Measurements from ENCODE around the gene CTNNA1. TPM values are rescaled to one million over a fixed set of nuclear protein-coding genes. Genes with fewer than 3 reads are reported as not detected.

CTNNA1 gene
- total RNA-seq, 1 experiment from 2014 or later: 392 TPM

GRCh38 chr5:138898299-138898698 is 145.1 kb downstream of the CTNNA1 start:
- no peak for DNase-seq
- H3K9me3 ChIP-seq: no peaks in the 10 kb centered on the region
- ChIA-PET POLR2A (no interaction called here), CTCF (no interaction called here)
- peaks cover 75% of the 10 kb centered on the region for H3K36me3 Mint-ChIP-seq (ENCODE audit: insufficient read depth, unreplicated experiment)
- no peaks in the 10 kb centered on the region for H3K4me1 ChIP-seq
- H3K27me3 Mint-ChIP-seq (ENCODE audit: insufficient read depth, unreplicated experiment): no peaks in the 10 kb centered on the region
- no peak overlapping the region for H3K4me3 ChIP-seq (ENCODE audit: low read depth, low read length)
- no peak for TF ChIP-seq CTCF (IDR thresholded peaks at IDR 0.05; ENCODE audit: insufficient read depth in 1 of 2, low read depth in 1 of 2, low read length in 1 of 2, severe bottlenecking in 1 of 2, unreplicated experiment in 1 of 2)
- intact Hi-C loops (cut with micrococcal nuclease; ENCODE audit: unreplicated experiment): no loop called here
- BruUV-seq (replicated peaks): no TSS peak
- no peaks in the 10 kb centered on the region for H3K36me3 ChIP-seq (ENCODE audit: control insufficient read depth, insufficient read depth, low read length)
- no peaks in the 10 kb centered on the region for H3K9me3 Mint-ChIP-seq (ENCODE audit: unreplicated experiment)
- no peak overlapping the region for H3K4me3 Mint-ChIP-seq (ENCODE audit: unreplicated experiment)
- no peak overlapping the region for H3K27ac Mint-ChIP-seq (ENCODE audit: unreplicated experiment)
- peaks cover 14% of the 10 kb centered on the region for H3K4me1 Mint-ChIP-seq (ENCODE audit: low read depth, unreplicated experiment)
- no peaks in the 10 kb centered on the region for H3K27me3 ChIP-seq (replicated peaks; ENCODE audit: control insufficient read depth, insufficient read depth, low read length)

GRCh38 chr5:138898742-138899141 is 145.5 kb downstream of the CTNNA1 start:
- H3K4me1 ChIP-seq: no peaks in the 10 kb centered on the region
- no peak for TF ChIP-seq CTCF (IDR thresholded peaks at IDR 0.05; ENCODE audit: insufficient read depth in 1 of 2, low read depth in 1 of 2, low read length in 1 of 2, severe bottlenecking in 1 of 2, unreplicated experiment in 1 of 2)
- H3K27me3 ChIP-seq (replicated peaks; ENCODE audit: control insufficient read depth, insufficient read depth, low read length): no peaks in the 10 kb centered on the region
- H3K4me1 Mint-ChIP-seq (ENCODE audit: low read depth, unreplicated experiment): peaks cover 19% of the 10 kb centered on the region
- H3K4me3 ChIP-seq (ENCODE audit: low read depth, low read length): no peak overlapping the region
- no peak for DNase-seq
- POLR2A ChIA-PET: no interaction called here
- peaks cover 77% of the 10 kb centered on the region for H3K36me3 Mint-ChIP-seq (ENCODE audit: insufficient read depth, unreplicated experiment)
- H3K9me3 ChIP-seq: no peaks in the 10 kb centered on the region
- H3K36me3 ChIP-seq (ENCODE audit: control insufficient read depth, insufficient read depth, low read length): no peaks in the 10 kb centered on the region
- H3K4me3 Mint-ChIP-seq (ENCODE audit: unreplicated experiment): no peak overlapping the region
- H3K9me3 Mint-ChIP-seq (ENCODE audit: unreplicated experiment): no peaks in the 10 kb centered on the region
- CTCF ChIA-PET: no interaction called here
- no peak overlapping the region for H3K27ac Mint-ChIP-seq (ENCODE audit: unreplicated experiment)
- no peaks in the 10 kb centered on the region for H3K27me3 Mint-ChIP-seq (ENCODE audit: insufficient read depth, unreplicated experiment)
- intact Hi-C loops (cut with micrococcal nuclease; ENCODE audit: unreplicated experiment): no loop called here
- BruUV-seq (replicated peaks): no TSS peak

GRCh38 chr5:138900281-138900965 is 147.2 kb downstream of the CTNNA1 start:
- TF ChIP-seq CTCF (IDR thresholded peaks at IDR 0.05; ENCODE audit: insufficient read depth in 1 of 2, low read depth in 1 of 2, low read length in 1 of 2, severe bottlenecking in 1 of 2, unreplicated experiment in 1 of 2): no peak
- Mint-ChIP-seq H3K27ac (ENCODE audit: unreplicated experiment) (no peak overlapping the region), H3K4me1 (ENCODE audit: low read depth, unreplicated experiment) (peaks cover 17% of the 10 kb centered on the region), H3K27me3 (ENCODE audit: insufficient read depth, unreplicated experiment) (no peaks in the 10 kb centered on the region), H3K4me3 (ENCODE audit: unreplicated experiment) (no peak overlapping the region), H3K9me3 (ENCODE audit: unreplicated experiment) (no peaks in the 10 kb centered on the region), H3K36me3 (ENCODE audit: insufficient read depth, unreplicated experiment) (peaks cover 75% of the 10 kb centered on the region)
- H3K9me3 ChIP-seq: no peaks in the 10 kb centered on the region
- H3K4me3 ChIP-seq (ENCODE audit: low read depth, low read length): no peak overlapping the region
- ChIA-PET POLR2A (no interaction called here), CTCF (no interaction called here)
- intact Hi-C loops (cut with micrococcal nuclease; ENCODE audit: unreplicated experiment): no loop called here
- H3K36me3 ChIP-seq (ENCODE audit: control insufficient read depth, insufficient read depth, low read length): no peaks in the 10 kb centered on the region
- no peaks in the 10 kb centered on the region for H3K4me1 ChIP-seq
- no peak for DNase-seq
- H3K27me3 ChIP-seq (replicated peaks; ENCODE audit: control insufficient read depth, insufficient read depth, low read length): no peaks in the 10 kb centered on the region
- no TSS peak for BruUV-seq (replicated peaks)
